Loucy (cell line): ENCODE data around the gene ADPRM.

Experiments
- H2AFZ ChIP-seq: fragments of 200-600 bp; sonication (generic); 2 replicates; pipeline ENCODE4 v1.6.0; 2016; ENCODE audit warnings: antibody characterized with exemption, mild to moderate bottlenecking, low read length, moderate library complexity
- H3F3A ChIP-seq: fragments of 200-600 bp; 2 replicates; pipeline ENCODE4 v1.6.0; 2016; ENCODE audit warnings: antibody characterized with exemption, low read depth, mild to moderate bottlenecking
- H3K27me3 ChIP-seq: fragments of 200-600 bp; sonication (generic); 2 replicates; pipeline ENCODE4 v1.6.1; 2014; ENCODE audit warnings: low read length, mild to moderate bottlenecking; ENCODE audit not compliant: insufficient read depth, poor library complexity, severe bottlenecking
- H3K36me3 ChIP-seq: fragments of 200-600 bp; sonication (generic); 2 replicates; pipeline ENCODE4 v1.6.1; 2016; ENCODE audit warnings: low read length; ENCODE audit not compliant: insufficient read depth
- H3K4me1 ChIP-seq: fragments of 200-600 bp; sonication (generic); 2 replicates; pipeline ENCODE4 v1.5.1; 2014; ENCODE audit warnings: low read length, mild to moderate bottlenecking; ENCODE audit not compliant: insufficient read depth, poor library complexity, severe bottlenecking
- H3K4me2 ChIP-seq: fragments of 200-600 bp; sonication (generic); 2 replicates; pipeline ENCODE4 v1.6.0; 2014; ENCODE audit warnings: antibody characterized with exemption, low read length, low read depth, mild to moderate bottlenecking; ENCODE audit not compliant: poor library complexity, severe bottlenecking
- H3K4me3 ChIP-seq: fragments of 200-600 bp; sonication (generic); 2 replicates; pipeline ENCODE4 v1.5.1; 2014; ENCODE audit warnings: low read length, mild to moderate bottlenecking, mixed read lengths; ENCODE audit not compliant: poor library complexity, severe bottlenecking
- H3K79me2 ChIP-seq: fragments of 200-600 bp; sonication (generic); 2 replicates; pipeline ENCODE4 v1.6.1; 2014; ENCODE audit warnings: low read length; ENCODE audit not compliant: insufficient read depth
- H3K9ac ChIP-seq: fragments of 200-600 bp; sonication (generic); 2 replicates; pipeline ENCODE4 v1.6.0; 2014; ENCODE audit warnings: mild to moderate bottlenecking, low read depth, low read length, moderate library complexity; ENCODE audit not compliant: poor library complexity, severe bottlenecking
- H3K9me2 ChIP-seq: fragments of 200-600 bp; sonication (generic); replicated peaks from 2 replicates; pipeline ENCODE4 v1.6.1; 2016; ENCODE audit warnings: low read depth, low read length, mixed read lengths
- H3K9me3 ChIP-seq: fragments of 200-600 bp; sonication (generic); 2 replicates; pipeline ENCODE4 v1.6.1; 2014; ENCODE audit warnings: mild to moderate bottlenecking, antibody characterized with exemption, low read length, low read depth; ENCODE audit not compliant: insufficient read depth
- H4K20me1 ChIP-seq: fragments of 200-600 bp; sonication (generic); 2 replicates; pipeline ENCODE4 v1.6.0; 2014; ENCODE audit warnings: antibody characterized with exemption, low read length, mild to moderate bottlenecking; ENCODE audit not compliant: insufficient read depth, poor library complexity, severe bottlenecking
- EZH2phosphoT487 ChIP-seq: fragments of 200-600 bp; IDR thresholded peaks from 2 replicates; pipeline ENCODE4 v1.6.1; 2018; ENCODE audit warnings: antibody characterized with exemption, mild to moderate bottlenecking, moderate library complexity, borderline replicate concordance
- TF ChIP-seq, protein P1 (sequence below): fragments of 200-600 bp; sonication (generic); conservative IDR thresholded peaks from 2 replicates; pipeline ENCODE4 v1.5.1; 2014; ENCODE audit warnings: mild to moderate bottlenecking, antibody characterized with exemption, low read length

Gene ADPRM

GRCh38 chr17:10653987-10654386 lies 43.4 kb upstream of the ADPRM start:
- no peaks in the 10 kb centered on the region for H3K36me3 ChIP-seq
- H3K4me3 ChIP-seq = no peak overlapping the region
- no peaks in the 10 kb centered on the region for H4K20me1 ChIP-seq
- H3K4me1 ChIP-seq = no peaks in the 10 kb centered on the region
- H3F3A ChIP-seq = no peaks in the 10 kb centered on the region
- H3K9me3 ChIP-seq = no peaks in the 10 kb centered on the region
- H3K4me2 ChIP-seq = no peak overlapping the region
- TF ChIP-seq EZH2phosphoT487 = no peak
- TF ChIP-seq, protein P1, sequence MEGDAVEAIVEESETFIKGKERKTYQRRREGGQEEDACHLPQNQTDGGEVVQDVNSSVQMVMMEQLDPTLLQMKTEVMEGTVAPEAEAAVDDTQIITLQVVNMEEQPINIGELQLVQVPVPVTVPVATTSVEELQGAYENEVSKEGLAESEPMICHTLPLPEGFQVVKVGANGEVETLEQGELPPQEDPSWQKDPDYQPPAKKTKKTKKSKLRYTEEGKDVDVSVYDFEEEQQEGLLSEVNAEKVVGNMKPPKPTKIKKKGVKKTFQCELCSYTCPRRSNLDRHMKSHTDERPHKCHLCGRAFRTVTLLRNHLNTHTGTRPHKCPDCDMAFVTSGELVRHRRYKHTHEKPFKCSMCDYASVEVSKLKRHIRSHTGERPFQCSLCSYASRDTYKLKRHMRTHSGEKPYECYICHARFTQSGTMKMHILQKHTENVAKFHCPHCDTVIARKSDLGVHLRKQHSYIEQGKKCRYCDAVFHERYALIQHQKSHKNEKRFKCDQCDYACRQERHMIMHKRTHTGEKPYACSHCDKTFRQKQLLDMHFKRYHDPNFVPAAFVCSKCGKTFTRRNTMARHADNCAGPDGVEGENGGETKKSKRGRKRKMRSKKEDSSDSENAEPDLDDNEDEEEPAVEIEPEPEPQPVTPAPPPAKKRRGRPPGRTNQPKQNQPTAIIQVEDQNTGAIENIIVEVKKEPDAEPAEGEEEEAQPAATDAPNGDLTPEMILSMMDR = no peak
- H2AFZ ChIP-seq = no peak overlapping the region
- no peak overlapping the region for H3K9ac ChIP-seq
- no peaks in the 10 kb centered on the region for H3K79me2 ChIP-seq
- no peaks in the 10 kb centered on the region for H3K27me3 ChIP-seq
- no peaks in the 10 kb centered on the region for H3K9me2 ChIP-seq

GRCh38 chr17:10657148-10657547 lies 40.2 kb upstream of the ADPRM start, which contains the start of gene MYH3:
Gene MYH3, minus strand, starts transcription at chr17:10657309. Its CDS starts 2,245 bp downstream, at chr17:10655064.
- TF ChIP-seq, protein P1 = no peak
- no peak for TF ChIP-seq EZH2phosphoT487
- Histone ChIP-seq H3K9ac (no peak within 1 kb of the TSS), H3K9me2 (no peaks in the 10 kb centered on the region), H4K20me1 (no peaks in the 10 kb centered on the region), H3K4me2 (no peak within 1 kb of the TSS), H3K9me3 (no peaks in the 10 kb centered on the region), H3K79me2 (no peaks in the 10 kb centered on the region), H3K36me3 (no peaks in the 10 kb centered on the region), H3K4me1 (no peaks in the 10 kb centered on the region), H3F3A (no peaks in the 10 kb centered on the region), H3K4me3 (no peak within 1 kb of the TSS), H2AFZ (no peak within 1 kb of the TSS), H3K27me3 (no peaks in the 10 kb centered on the region)

- Histone ChIP-seq H3K27me3 (no peaks in the 10 kb centered on the region), H3K36me3 (no peaks in the 10 kb centered on the region), H3F3A (no peaks in the 10 kb centered on the region), H2AFZ (no peak overlapping the region), H3K4me1 (no peaks in the 10 kb centered on the region), H3K79me2 (no peaks in the 10 kb centered on the region), H3K4me2 (no peak overlapping the region), H3K9me3 (no peaks in the 10 kb centered on the region), H4K20me1 (no peaks in the 10 kb centered on the region), H3K9ac (no peak overlapping the region), H3K9me2 (no peaks in the 10 kb centered on the region), H3K4me3 (no peak overlapping the region)
- TF ChIP-seq, protein P1 = no peak
- TF ChIP-seq EZH2phosphoT487 = no peak
These were observed 39.5 kb upstream of the ADPRM start for GRCh38 chr17:10657879-10658278.
